K562 (cell line): Measurements from ENCODE around the gene MXD3. TPM values are rescaled to one million over a fixed set of nuclear protein-coding genes. Genes with fewer than 3 reads are reported as not detected.

Source experiments
- BCOR ChIP-seq: fragments of 450-650 bp; IDR thresholded peaks from 2 replicates; pipeline ENCODE4 v1.6.1; 2016
- BRF1 ChIP-seq: IDR thresholded peaks from 3 replicates; pipeline ENCODE4 v1.6.1; 2011; ENCODE audit warnings: borderline replicate concordance, mild to moderate bottlenecking; ENCODE audit not compliant: insufficient read length; ENCODE audit errors: extremely low read depth
- CCNT2 ChIP-seq: IDR thresholded peaks from 2 replicates; pipeline ENCODE4 v1.6.1; 2011; ENCODE audit warnings: borderline replicate concordance, low read depth, mild to moderate bottlenecking, moderate library complexity, mixed read lengths, low read length; ENCODE audit not compliant: insufficient read length; ENCODE audit errors: extremely low read depth
- ESRRA ChIP-seq: fragments of 450-650 bp; IDR thresholded peaks from 2 replicates; pipeline ENCODE4 v1.6.1; 2014; ENCODE audit warnings: low read depth, mild to moderate bottlenecking, moderate library complexity, borderline replicate concordance
- ESRRB ChIP-seq: fragments of 250-450 bp; sonication (Bioruptor Pico); IDR thresholded peaks from 2 replicates; pipeline ENCODE4 v1.5.0; 2020; ENCODE audit warnings: mild to moderate bottlenecking, moderate library complexity, borderline replicate concordance
- MTA1 ChIP-seq: fragments of 450-650 bp; IDR thresholded peaks from 2 replicates; pipeline ENCODE4 v1.6.1; 2017; ENCODE audit warnings: borderline replicate concordance
- NFYB ChIP-seq: IDR thresholded peaks from 2 replicates; pipeline ENCODE4 v1.6.1; 2011; ENCODE audit warnings: mild to moderate bottlenecking, moderate library complexity; ENCODE audit not compliant: insufficient read length; ENCODE audit errors: extremely low read depth
- RBM14 ChIP-seq: fragments of 200-400 bp; formaldehyde crosslinking; IDR thresholded peaks from 2 replicates; pipeline ENCODE4 v1.6.1; 2018; ENCODE audit warnings: low read depth, mild to moderate bottlenecking, low read length, moderate library complexity, borderline replicate concordance; ENCODE audit not compliant: insufficient read depth
- SMAD3 ChIP-seq: fragments of 450-650 bp; formaldehyde crosslinking; conservative IDR thresholded peaks from 2 replicates; pipeline ENCODE4 v1.4.0; 2020; ENCODE audit warnings: mild to moderate bottlenecking
- SREBF2 ChIP-seq: sonication (generic); formaldehyde crosslinking; IDR thresholded peaks from 2 replicates; pipeline ENCODE4 v1.4.0; 2020; ENCODE audit warnings: mild to moderate bottlenecking, missing genetic modification reagents
- TCF7 ChIP-seq: sonication (generic); IDR thresholded peaks from 2 replicates; pipeline ENCODE4 v1.6.1; 2016; ENCODE audit warnings: antibody characterized with exemption, borderline replicate concordance
- ZNF41 ChIP-seq: fragments of 250-450 bp; sonication (Bioruptor Pico); conservative IDR thresholded peaks from 2 replicates; pipeline ENCODE4 v1.4.0; 2020; ENCODE audit warnings: mild to moderate bottlenecking
- ZNF695 ChIP-seq: fragments of 450-650 bp; formaldehyde crosslinking; IDR thresholded peaks from 2 replicates; pipeline ENCODE4 v1.4.0; 2020; ENCODE audit warnings: mild to moderate bottlenecking, moderate library complexity
- ZNF696 ChIP-seq: fragments of 250-450 bp; sonication (Bioruptor Pico); conservative IDR thresholded peaks from 2 replicates; pipeline ENCODE4 v1.4.0; 2020; ENCODE audit warnings: mild to moderate bottlenecking, moderate library complexity
- ZNF707 ChIP-seq: fragments of 250-450 bp; sonication (Bioruptor Pico); conservative IDR thresholded peaks from 2 replicates; pipeline ENCODE4 v1.8.0; 2022; ENCODE audit warnings: inconsistent platforms, mild to moderate bottlenecking, moderate library complexity
- polyA plus RNA-seq, 8 experiments: library from polyadenylated mRNA; depleted of rRNA in 4 of 8; stranded (reverse) in 5 of 8; unstranded in 3 of 8; fragments of >200 nt; fragmentation: Nextera tagmentation in 2 of 8; fragmentation: Illumina TruSeq in 1 of 8; extraction: Ambion mirVana in 2 of 8; extraction: Trizol in 1 of 8; gene quantifications; 2 replicates each; pipeline versions ENCODE4 v1.2.1 to v1.2.3, GENCODE V29; 2011 to 2014; ENCODE audit warnings: inconsistent platforms in 1 of 8, missing spikeins in 1 of 8
- total RNA-seq, 7 experiments: library from RNA; depleted of rRNA in 6 of 7; stranded (reverse); fragments of >200 nt in 6 of 7; fragmentation: Illumina TruSeq in 2 of 7; extraction: Trizol in 2 of 7; gene quantifications; 2 replicates each; pipeline versions ENCODE4 v1.2.1 to v1.2.3, GENCODE V29; 2011 to 2021; ENCODE audit warnings: low replicate concordance in 1 of 7
- TF ChIP-seq, protein P1 (sequence below): fragments of 450-650 bp; IDR thresholded peaks from 2 replicates; pipeline ENCODE4 v1.6.1; 2017; ENCODE audit warnings: antibody characterized with exemption, mild to moderate bottlenecking
- TF ChIP-seq, protein P2 (sequence below): fragments of 450-650 bp; formaldehyde crosslinking; IDR thresholded peaks from 2 replicates; pipeline ENCODE4 v1.4.0; 2020; ENCODE audit warnings: mild to moderate bottlenecking
- TF ChIP-seq, protein P3 (sequence below): fragments of 250-450 bp; sonication (Bioruptor Pico); IDR thresholded peaks from 2 replicates; pipeline ENCODE4 v1.5.0; 2020; ENCODE audit warnings: mild to moderate bottlenecking, borderline replicate concordance

The MXD3 gene
- total and polyA plus RNA-seq, 9 of the 15 experiments (the other 6 are each of a cell fraction or from before 2014, with no cell fraction given): 0.28 to 24.8 (median 4.5) TPM

DNA sequence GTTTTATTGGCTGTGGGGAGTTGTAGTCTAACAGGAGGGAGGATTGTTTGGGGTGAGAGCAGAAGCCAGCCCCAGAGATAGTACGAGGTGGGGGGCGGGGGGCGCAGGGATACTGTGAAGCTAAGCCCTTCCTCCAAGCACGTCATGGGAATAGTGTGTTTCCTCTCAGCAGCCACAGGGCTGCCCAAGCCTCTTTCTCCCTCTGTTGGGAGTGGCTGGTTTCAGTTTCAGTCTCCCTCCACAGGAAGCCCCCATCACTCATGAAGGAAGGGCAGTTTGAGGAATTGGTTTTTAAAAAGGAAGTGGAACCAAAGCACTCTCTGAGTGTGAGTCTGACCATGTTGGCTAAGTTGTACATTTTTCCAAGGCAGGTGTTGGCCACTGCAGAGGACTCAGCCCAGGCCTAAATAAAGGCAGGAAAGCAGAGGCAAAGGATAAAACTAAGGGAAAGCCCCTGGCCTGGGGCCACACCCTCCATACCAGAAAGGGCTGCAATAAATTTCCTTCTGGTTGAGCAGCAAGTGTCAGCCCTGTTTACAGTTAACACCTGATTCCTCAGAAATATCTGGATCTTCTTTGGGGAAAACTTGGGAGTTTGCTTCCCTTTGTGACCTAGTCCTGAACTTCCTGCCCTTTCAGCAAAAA is 11.3 kb downstream of the MXD3 start (continued):
- TF ChIP-seq, protein P1, sequence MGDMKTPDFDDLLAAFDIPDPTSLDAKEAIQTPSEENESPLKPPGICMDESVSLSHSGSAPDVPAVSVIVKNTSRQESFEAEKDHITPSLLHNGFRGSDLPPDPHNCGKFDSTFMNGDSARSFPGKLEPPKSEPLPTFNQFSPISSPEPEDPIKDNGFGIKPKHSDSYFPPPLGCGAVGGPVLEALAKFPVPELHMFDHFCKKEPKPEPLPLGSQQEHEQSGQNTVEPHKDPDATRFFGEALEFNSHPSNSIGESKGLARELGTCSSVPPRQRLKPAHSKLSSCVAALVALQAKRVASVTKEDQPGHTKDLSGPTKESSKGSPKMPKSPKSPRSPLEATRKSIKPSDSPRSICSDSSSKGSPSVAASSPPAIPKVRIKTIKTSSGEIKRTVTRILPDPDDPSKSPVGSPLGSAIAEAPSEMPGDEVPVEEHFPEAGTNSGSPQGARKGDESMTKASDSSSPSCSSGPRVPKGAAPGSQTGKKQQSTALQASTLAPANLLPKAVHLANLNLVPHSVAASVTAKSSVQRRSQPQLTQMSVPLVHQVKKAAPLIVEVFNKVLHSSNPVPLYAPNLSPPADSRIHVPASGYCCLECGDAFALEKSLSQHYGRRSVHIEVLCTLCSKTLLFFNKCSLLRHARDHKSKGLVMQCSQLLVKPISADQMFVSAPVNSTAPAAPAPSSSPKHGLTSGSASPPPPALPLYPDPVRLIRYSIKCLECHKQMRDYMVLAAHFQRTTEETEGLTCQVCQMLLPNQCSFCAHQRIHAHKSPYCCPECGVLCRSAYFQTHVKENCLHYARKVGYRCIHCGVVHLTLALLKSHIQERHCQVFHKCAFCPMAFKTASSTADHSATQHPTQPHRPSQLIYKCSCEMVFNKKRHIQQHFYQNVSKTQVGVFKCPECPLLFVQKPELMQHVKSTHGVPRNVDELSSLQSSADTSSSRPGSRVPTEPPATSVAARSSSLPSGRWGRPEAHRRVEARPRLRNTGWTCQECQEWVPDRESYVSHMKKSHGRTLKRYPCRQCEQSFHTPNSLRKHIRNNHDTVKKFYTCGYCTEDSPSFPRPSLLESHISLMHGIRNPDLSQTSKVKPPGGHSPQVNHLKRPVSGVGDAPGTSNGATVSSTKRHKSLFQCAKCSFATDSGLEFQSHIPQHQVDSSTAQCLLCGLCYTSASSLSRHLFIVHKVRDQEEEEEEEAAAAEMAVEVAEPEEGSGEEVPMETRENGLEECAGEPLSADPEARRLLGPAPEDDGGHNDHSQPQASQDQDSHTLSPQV: no peak
- TF ChIP-seq RBM14 (no peak), ESRRA (no peak), ZNF41 (CRISPR knock-in tag) (no peak), SMAD3 (no peak), SREBF2 (CRISPR knock-in tag) (no peak), BRF1 (no peak), TCF7 (no peak), ZNF707 (no peak), NFYB (no peak), ESRRB (no peak), BCOR (no peak), ZNF696 (CRISPR knock-in tag) (no peak), MTA1 (no peak), ZNF695 (CRISPR knock-in tag) (no peak), CCNT2 (no peak)
- TF ChIP-seq, protein P2, sequence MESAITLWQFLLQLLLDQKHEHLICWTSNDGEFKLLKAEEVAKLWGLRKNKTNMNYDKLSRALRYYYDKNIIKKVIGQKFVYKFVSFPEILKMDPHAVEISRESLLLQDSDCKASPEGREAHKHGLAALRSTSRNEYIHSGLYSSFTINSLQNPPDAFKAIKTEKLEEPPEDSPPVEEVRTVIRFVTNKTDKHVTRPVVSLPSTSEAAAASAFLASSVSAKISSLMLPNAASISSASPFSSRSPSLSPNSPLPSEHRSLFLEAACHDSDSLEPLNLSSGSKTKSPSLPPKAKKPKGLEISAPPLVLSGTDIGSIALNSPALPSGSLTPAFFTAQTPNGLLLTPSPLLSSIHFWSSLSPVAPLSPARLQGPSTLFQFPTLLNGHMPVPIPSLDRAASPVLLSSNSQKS: no peak
- TF ChIP-seq, protein P3, sequence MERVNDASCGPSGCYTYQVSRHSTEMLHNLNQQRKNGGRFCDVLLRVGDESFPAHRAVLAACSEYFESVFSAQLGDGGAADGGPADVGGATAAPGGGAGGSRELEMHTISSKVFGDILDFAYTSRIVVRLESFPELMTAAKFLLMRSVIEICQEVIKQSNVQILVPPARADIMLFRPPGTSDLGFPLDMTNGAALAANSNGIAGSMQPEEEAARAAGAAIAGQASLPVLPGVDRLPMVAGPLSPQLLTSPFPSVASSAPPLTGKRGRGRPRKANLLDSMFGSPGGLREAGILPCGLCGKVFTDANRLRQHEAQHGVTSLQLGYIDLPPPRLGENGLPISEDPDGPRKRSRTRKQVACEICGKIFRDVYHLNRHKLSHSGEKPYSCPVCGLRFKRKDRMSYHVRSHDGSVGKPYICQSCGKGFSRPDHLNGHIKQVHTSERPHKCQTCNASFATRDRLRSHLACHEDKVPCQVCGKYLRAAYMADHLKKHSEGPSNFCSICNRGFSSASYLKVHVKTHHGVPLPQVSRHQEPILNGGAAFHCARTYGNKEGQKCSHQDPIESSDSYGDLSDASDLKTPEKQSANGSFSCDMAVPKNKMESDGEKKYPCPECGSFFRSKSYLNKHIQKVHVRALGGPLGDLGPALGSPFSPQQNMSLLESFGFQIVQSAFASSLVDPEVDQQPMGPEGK (CRISPR knock-in tag): no peak
